Anterior cingulate cortex (tissue), 58 donors: ENCODE results near the gene PPM1H.

Experiments used
- DNase-seq, 58 donors: peaks; one replicate each; lab custom pipeline; 2025; lab: John Stamatoyannopoulos, UW

The PPM1H gene

DNA sequence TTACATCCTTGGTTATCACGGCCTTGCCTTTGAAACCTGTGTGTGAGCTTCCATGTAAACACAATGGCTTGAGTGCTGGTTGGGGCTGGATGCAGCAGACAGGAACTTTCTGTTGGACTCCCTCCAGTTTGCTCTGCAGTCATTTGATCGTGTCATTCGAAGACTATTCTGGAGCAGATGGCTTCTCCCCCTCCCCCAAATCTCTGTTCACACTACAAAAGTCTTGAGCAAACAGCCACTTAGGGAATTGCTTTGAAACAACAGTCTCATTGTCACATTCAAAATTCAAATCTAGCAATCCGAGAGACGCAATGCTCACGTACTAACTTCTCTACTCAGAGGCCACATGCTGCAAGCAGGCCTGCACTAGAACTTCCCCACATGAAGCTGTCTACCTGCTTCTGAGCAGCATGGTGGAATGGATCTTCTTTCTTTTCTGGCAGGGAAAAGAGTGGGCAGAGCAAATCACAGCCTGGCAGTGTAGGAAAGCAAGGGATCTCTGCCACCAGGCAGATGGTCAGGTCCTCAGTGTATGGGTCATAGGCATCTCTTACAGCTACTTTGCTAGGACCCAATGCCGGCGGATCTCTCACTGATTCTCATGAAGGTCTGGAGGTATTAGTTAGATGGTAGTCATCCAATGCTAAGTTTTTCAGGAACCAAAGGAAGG lies 214.2 kb downstream of the PPM1H start:
- peak in 30 of 58 donors; percentile 8 to 74 (median 40) for DNase-seq

DNA sequence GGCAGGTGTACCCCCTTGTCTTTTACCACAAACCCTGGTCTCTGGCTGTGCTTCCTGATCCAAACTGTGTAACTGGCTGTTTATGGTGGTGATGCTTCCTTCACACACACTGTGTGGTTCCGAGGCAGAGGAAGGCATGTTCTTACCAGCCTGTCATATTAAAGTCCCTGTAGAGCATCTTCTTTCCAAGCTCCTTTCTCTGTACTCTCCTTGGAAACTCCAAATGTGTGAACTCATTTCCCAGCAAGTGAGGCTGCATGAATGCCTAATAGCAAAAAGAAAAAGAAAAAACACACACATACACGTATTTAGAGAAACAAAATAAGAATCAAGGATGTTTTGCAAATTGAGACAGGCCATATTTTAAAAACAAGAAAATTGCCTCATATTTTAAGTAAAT lies 214.9 kb downstream of the PPM1H start:
- peak in 1 of 58 donors; percentile 17 for DNase-seq

DNA sequence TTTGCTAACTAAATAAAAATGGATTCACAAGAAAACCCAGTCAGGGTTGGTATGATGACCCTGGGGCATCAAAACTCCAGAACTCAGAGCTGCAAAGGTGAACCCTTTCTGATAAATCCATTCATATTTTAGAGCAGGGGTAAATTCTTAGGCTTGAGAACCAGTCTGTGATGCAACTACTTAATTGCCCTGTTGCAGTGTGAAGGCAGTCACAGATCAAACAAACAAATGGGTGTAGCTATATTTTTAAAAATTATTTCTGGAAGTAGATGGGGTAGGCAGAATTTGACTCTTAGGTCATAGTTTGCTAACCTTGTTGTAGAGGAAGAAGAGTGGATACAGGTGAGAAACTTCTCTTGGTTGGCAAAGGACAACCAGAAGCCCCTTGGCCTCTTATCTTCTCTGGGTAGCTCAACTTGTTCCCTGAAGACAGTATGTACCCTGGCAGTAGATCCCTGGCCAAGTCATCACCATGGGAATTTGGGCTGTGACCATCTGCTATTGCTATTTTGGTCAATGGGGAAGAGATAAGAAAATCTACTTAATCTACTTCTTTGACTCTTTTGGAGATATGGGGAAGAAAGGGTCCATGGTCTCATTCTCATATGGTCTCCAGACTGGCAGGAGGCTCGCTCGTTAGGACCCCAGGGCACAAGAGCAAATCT lies 216.1 kb downstream of the PPM1H start:
- DNase-seq: no peak

DNA sequence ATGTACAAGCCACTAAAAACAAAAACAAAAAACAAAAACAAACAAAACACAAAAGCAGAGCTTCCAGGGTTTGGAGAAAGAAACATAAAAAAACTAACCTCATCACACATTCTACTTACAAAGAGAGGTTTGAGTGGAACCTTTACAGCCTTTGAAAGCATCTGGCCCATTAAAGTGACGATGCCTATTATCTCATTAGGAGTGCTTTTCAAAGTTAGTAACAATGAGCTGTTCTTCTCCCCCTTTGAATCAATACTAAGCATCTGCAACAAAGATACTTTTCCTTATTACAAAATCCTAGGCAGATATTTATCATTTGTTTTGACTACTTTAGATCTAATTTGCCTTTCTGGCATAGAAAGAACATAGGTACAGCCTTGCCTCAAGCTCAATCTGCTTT lies 217.3 kb downstream of the PPM1H start:
- no peak for DNase-seq

DNA sequence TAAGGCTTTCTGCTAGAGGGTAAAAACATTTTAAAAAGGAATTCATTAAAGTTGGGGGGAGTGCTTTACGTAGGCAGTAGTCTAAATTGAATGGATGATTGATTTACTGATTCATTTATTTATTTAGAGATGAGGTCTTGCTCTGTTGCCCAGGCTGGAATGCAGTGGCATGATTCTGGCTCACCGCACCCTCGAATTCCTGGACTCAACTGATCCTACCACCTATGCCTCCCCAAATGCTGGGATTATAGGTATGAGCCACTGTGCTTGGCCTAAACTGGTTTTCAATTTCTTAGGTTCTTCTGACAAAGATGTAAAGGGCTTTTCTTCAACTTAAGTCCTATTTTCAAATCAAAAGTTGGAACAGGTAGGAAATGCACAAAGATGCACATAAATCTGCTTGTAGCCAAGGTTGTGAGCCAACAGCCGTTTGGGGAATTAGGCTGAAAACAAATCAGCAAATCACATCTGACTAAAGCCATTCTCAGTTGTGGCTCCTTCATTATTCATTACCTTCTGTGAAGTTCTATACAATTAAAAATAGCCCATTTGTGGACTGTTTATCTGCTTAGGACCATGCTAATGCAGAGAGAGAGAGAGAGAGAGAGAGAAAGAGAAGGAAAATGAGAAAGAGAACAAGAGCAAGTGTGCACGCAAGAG lies 218.0 kb downstream of the PPM1H start:
- no peak for DNase-seq

DNA sequence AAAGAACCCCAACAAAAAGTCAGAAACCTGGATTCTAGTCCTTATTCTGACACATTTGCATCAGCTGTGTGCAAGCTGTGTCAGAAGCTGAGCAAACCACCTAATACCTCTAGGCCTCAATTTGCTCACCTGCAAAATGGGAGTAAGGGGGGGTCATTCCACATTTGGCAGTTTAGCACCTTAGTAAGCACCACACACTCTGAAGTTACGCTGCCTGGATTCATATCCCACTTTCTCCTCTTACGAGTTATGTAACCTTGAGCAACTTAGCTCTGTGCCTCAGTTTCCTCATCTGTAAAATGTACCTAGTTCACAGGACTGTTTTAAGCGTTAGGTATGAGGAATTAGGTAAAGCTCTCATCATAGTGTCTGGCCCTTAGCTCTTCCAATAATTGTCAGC lies 218.9 kb downstream of the PPM1H start:
- no peak for DNase-seq

DNA sequence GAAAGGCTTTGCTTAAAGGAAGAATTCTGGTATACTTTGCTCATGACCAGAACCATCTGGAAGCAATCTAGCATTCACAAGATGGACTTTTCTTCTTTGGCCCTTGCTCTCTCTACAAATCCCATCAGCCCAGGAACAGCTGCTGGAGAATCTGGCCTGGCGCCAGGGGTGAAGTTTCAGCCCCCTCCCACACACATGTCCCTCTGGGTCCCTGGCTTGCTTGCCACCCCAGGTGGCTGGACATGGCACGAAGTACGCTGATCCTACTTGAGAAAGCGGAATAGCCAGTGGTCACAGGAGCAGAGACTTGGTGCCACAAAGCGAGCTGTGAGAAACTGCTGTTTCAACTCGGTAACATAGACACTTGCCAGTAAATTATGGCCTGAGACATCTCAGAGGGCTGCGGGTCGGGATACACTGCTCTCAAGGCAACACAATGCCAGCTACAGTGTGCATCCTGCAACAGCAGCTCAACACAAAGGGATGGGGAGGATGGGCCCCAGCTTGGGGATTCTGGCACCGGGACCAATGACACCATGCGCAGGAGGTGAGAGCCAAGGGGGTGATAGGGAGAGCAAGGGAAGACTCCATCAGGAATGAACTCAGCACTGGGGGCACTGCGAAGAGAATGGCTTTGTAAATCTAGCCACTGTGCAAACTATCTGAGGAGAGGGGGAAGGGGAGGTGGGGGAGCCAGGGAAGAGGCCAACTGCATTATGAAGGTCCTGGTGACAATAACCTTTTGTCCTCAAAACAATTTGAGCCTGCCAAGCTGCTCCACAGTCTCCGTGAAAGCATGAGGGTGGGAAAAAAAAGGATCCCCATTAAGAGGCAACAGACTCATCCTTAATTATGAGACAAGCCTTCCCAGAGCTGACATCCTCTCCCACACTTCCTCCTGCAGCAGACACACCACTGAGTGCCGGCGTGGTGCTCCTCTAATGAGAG lies 219.9 kb downstream of the PPM1H start:
- DNase-seq: peak in 26 of 58 donors; percentile 12 to 67 (median 42)

DNA sequence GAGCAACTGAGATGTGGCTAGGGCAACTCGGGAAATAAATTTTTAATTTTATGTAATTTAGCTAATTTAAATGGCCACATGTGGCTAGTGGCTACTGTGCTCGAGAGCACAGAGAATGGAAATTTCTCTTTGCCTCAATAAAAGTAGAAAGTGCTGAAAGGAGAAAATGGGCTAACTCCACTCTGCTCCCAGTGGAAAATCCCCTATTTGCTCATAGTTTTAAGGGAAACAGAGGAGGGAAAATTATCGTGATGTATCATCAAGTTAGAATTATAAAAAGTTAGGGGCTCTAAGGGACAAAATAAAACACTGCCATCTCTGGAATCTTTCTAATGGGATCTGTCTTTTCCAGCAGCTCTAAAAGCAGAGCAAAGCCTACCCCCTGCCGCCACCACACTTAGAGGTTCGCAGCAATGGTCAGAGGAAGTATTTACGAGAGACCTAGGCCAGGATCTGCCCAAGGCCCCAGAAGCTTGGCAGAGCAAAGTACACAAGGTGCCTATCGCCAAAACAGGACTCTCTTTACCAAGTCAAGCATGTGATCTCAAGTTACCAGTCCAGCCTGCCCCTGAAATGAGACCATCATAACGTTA lies 220.7 kb downstream of the PPM1H start:
- no peak for DNase-seq

DNA sequence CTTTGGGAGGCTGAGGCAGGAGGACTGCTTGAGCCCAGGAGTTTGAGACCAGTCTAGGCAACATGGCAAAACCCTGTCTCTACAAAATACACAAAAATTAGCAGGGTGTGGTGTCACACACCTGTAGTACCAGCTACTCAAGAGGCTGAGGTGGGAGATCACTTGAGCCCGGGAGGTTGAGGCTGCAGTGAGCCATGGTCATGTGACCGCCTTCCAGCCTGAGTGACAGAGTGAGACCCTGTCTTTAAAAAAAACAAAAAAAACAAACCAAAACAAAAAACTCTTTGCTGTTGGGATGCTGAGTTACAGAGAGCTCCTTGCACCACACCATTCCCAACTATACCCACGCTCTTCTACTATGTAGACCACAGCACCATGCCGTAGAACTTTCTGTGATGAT lies 221.2 kb downstream of the PPM1H start:
- no peak for DNase-seq

DNA sequence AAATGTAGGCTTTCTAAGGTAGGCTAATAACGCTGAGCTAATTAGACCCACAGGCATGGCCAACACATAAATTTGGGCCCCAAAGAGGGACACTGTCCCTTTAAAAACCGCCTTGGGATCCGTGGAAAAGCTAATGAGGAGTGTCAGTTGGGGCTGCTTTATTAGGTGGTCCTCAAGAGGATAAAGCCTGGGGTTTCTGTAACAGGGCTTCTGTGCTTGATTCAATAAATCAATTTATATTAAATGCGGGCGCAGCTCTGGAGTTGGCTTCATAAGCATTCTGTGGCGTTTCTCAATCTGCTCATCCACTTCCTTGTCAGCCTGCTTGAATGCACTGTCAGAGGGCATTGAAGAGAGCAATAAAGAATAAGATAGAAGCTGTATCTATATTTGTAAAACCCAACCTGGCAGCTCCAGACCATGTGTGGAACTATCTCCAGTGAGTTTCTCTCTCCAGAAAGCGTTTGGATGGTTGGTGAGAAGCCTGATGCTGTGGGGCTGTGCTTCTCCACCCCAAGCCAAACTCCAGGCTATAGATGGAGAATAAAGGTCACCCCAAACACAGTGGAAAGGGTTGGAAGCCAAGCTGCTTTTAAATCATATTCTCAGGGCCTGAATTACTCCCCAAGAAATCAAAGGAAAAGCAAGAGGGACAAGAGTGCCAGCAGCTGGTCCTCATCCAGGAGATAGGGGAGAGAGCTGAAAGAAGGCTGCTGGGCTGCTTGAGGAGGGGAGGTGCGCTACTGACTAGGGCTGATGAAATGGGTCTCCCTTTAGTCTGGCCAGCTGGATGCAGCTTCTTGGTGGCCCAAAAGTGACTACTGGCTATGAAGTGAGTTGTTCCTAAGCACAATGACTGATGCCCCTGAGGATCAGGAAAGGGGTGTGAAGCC lies 222.0 kb downstream of the PPM1H start:
- DNase-seq: no peak

DNA sequence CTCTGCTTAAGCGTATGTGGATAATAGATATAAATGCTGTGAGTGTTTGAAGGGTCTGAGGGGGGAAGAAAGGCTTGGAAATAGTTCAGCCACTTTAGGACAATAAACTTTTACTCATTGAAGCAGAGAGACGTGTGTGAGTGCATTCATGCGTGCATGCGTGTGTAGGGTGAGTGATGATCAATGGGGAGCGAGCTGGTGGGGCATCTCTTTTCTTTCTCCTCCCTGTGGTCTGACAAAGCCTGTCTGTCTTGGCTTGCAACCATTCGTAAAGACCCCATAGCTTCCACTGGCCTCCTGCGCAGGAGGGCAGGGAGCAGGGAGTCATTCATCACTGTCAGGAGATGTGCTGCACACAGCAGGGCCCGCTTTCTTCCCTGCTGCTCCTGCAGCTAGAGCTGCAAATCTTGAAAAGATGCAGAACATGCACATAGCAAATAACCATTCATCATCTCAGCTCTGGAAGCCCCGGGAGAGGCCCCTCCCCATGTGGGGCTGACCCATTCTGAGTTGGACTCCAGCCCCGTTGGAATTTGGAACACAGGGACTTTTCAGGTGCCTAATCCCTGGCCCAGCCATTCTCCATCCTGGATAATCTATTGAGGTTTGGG lies 223.2 kb downstream of the PPM1H start:
- no peak for DNase-seq

DNA sequence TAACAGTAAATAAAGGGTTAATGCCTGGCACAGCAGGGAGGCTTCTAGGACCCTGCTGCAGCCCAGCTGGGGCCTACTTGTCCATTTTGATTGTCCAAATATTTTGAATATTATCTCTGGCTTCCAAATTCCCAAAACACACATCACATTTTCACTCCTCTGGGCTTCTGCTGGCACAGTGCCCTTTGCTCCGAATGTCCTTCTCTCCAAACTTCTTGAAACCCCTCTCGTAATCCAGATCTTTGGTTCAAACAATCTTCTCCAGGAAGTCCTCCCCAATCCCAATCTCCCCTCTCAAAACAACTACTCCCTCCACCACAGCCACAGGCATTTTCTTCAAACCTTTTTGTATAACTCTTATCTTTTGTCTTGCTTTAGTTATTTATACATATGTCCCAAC lies 225.6 kb downstream of the PPM1H start:
- DNase-seq: no peak

DNA sequence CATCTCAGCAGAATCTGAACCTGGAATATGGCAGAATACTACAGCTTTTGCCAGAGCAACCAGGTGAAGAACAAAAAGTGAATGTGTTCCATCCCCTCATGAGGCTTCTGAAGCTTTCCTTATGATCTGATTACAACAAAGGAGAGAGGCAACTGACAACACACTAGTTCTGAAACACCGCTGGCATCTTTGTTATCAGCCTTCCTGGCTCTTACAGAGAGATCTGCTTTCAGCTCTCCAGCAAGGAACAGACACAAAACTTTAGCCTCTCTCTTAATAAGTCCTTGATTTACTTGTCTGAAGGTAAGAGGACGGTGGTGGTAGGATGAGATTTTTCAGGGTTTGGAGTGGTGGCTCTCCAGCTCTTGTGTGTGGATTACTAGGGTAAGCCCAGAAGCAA lies 227.0 kb downstream of the PPM1H start:
- no peak for DNase-seq

DNA sequence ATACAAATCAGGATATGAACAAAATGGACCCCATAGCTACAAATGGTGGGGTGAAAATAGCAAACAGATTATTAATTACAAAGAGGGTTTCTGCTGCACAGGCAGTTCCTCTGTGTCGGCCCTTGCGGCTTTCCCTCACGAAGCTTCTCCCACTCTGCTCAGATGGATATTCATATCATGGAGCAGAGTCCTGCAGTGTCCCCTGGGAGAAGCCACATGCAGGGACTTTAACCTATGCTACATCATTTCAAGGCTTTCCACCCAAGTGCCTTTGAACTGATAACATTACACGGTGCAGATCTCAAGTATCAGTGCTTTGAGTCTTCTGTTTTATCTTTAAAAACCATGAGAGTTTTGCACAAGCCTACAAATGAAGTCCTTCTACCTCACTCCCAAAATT lies 229.1 kb downstream of the PPM1H start:
- no peak for DNase-seq

DNA sequence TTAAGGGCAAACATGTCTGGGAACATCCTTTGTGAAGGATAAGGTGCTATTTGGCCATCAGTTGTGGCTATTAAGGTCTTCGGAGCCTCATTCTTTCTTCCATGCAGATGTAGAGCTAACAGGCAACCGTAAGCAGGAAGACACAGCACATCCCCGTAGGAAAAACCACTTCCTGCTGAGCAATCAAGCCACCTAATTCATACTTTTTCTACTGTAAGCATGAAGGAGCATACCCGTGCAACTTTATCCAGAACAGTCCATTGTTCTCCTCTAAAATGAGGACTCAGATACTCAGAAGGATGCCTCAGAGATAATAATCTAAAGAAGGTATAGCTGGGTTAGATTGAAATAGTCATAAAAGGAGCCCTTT lies 232.0 kb downstream of the PPM1H start:
- DNase-seq: no peak

DNA sequence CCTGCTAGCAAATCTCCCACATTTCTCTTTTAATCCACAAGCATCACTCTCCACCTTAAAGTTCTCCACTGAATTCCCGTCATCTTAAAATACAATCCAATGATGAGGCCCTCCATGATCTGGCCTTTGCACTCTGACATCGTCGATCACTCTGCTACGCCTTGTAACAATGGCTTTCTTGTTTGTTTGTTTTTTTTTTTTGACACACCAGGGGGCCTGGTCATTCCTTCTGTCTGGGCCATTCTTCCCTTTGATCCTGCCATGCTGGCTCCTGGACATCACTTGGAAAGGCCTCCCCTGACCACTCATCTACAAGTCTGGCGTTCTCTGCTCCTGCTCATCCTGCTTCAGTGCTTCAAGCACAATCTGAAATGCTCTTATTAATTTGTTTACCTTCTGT lies 233.5 kb downstream of the PPM1H start:
- DNase-seq: no peak

DNA sequence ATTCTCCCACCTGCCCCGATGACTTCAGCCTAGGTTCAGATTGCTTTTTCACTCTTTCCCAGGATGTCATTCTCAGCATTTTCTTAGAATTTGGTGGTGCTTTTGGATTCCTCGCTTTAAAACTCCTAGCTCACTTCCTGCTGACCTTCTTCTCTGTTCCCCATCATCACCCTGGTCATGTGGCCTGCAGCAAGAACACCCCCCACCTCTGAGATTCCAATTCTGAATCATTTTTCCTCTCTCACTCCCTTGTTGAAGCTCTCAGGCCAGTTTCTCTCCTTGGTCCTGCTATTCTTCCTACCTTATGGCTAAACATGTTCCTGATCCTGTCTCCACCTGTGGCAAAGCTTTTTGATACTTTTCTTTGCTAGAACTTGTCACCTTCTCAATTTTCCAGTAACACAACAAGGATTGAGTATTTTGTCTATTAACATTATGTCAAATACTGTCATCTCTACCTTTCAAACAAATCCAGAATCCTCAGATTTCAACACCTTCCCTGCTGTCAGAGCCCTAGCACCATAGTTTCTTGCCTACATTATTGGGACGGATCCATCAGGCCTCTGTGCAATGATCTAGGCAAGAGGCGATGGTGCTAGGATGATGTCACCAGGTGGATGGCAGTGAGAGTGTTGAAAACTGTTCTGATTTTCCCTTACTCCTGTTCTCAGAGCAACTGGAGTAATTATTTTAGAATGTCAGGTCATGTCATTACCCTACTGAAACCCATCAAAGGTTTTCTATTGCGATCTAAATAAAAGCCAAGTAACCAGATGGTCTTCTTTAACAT lies 234.7 kb downstream of the PPM1H start:
- no peak for DNase-seq

DNA sequence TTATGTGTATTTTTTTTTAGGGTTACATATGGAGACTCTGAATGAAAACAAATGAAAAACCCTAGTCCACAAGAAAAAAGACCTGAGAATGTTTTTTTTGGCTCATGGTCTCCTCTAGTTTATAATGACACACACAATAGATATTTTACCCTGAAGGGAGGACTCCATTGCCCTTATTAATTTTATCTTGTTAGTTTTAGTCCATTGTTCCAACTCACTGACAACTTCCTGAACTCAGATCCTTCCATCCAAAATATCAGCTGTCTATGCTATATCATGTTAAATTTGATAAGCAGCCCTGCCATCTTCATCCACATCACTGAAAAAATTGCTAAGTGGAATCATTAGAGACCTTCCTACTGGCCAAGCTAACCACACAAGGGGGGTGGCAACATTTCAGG lies 236.2 kb downstream of the PPM1H start:
- no peak for DNase-seq
